GM12878 (cell line): ENCODE measurements around the gene FCER1G. TPM values are rescaled to one million over a fixed set of nuclear protein-coding genes. Genes with fewer than 3 reads are reported as not detected.

Experiments used
- ATAC-seq: fragments of 200-7000 bp; cut with Tn5 transposase; 3 replicates; pipeline ENCODE4 v1.9.1; 2020; ENCODE audit warnings: mild to moderate bottlenecking, moderate library complexity
- BruUV-seq: library from RNA; stranded (reverse); fragments of 400-500 nt; replicated peaks from 2 replicates; lab custom pipeline; 2021; lab: Mats Ljungman, UMichigan
- CTCF ChIA-PET: fragments of 300-600 bp; sonication (Branson Sonifier 250); formaldehyde crosslinking; extraction: SDS; loops from one replicate; lab custom pipeline; 2021; ENCODE audit warnings: inconsistent platforms; lab: Yijun Ruan, JAX
- POLR2A ChIA-PET: fragments of 350-600 bp; formaldehyde crosslinking; extraction: SDS; loops from one replicate; lab custom pipeline; 2021; ENCODE audit warnings: inconsistent platforms; lab: Charles Lee
- RAD21 ChIA-PET: fragments of 300-600 bp; sonication (Branson Sonifier 250); formaldehyde crosslinking; loops from one replicate; lab custom pipeline; 2023; ENCODE audit warnings: antibody characterized with exemption; ENCODE audit not compliant: unreplicated experiment; lab: Charles Lee
- SMC1A ChIA-PET: fragments of 300-600 bp; sonication (Branson Sonifier 250); formaldehyde crosslinking; loops from one replicate; lab custom pipeline; 2023; ENCODE audit not compliant: unreplicated experiment, uncharacterized antibody; lab: Charles Lee
- DNase-seq: peaks from one replicate; pipeline ENCODE4 v3.0.0-alpha.2; 2011; ENCODE audit warnings: low read depth, low spot score
- FAIRE-seq: peaks from 3 replicates; lab custom pipeline; 2011; peaks lifted over from hg19 to GRCh38; lab: Jason Lieb, UNC
- H2AFZ ChIP-seq: 2 replicates; pipeline ENCODE4 v1.6.0; 2011; ENCODE audit warnings: low read depth, low read length, control low read depth; ENCODE audit not compliant: control insufficient read depth
- H3K27ac ChIP-seq: 2 replicates; pipeline ENCODE4 v1.5.1; 2011; ENCODE audit warnings: control low read depth; ENCODE audit not compliant: control insufficient read depth, insufficient read depth
- H3K27me3 ChIP-seq, 2 experiments: replicated peaks in 1 of 2; 2 replicates each; pipeline versions ENCODE4 v1.6.0 to v1.6.1; 2011; ENCODE audit warnings: low read length in 1 of 2; ENCODE audit not compliant: control insufficient read depth in 2 of 2, insufficient read depth in 2 of 2
- H3K36me3 ChIP-seq, 2 experiments: 2 replicates each; pipeline ENCODE4 v1.5.1; 2011; ENCODE audit warnings: low read length in 1 of 2; ENCODE audit not compliant: control insufficient read depth in 2 of 2, insufficient read depth in 2 of 2
- H3K4me1 ChIP-seq: 2 replicates; pipeline ENCODE4 v1.6.1; 2011; ENCODE audit warnings: mild to moderate bottlenecking, low read length, moderate library complexity, mixed read lengths; ENCODE audit not compliant: control insufficient read depth, insufficient read depth
- H3K4me2 ChIP-seq: 2 replicates; pipeline ENCODE4 v1.6.0; 2011; ENCODE audit warnings: control low read depth; ENCODE audit not compliant: control insufficient read depth, insufficient read depth
- H3K4me3 ChIP-seq: fragments of 200-600 bp; sonication (generic); 2 replicates; pipeline ENCODE4 v1.5.1; 2016
- H3K79me2 ChIP-seq: 2 replicates; pipeline ENCODE4 v1.6.0; 2011; ENCODE audit warnings: low read length; ENCODE audit not compliant: control insufficient read depth, insufficient read depth
- H3K9ac ChIP-seq: 2 replicates; pipeline ENCODE4 v1.8.0; 2011; ENCODE audit warnings: low read length, control low read depth, mixed read lengths; ENCODE audit not compliant: control insufficient read depth, insufficient read depth
- H3K9me3 ChIP-seq: replicated peaks from 3 replicates; pipeline ENCODE4 v1.5.1; 2011; ENCODE audit warnings: mild to moderate bottlenecking, low read length; ENCODE audit not compliant: control insufficient read depth, insufficient read depth
- H4K20me1 ChIP-seq: 2 replicates; pipeline ENCODE4 v1.6.0; 2011; ENCODE audit not compliant: control insufficient read depth, insufficient read depth
- EGR1 ChIP-seq, 2 experiments: IDR thresholded peaks; 1 replicate in 1 of 2; 2 replicates in 1 of 2; pipeline ENCODE4 v1.6.1; 2011 to 2012; ENCODE audit warnings: low read depth in 2 of 2, low read length in 2 of 2, borderline replicate concordance in 1 of 2, mild to moderate bottlenecking in 1 of 2, moderate library complexity in 1 of 2
- IKZF1 ChIP-seq: fragments of 450-650 bp; conservative IDR thresholded peaks from 2 replicates; pipeline ENCODE4 v1.6.1; 2017; ENCODE audit warnings: antibody characterized with exemption, mild to moderate bottlenecking
- IKZF2 ChIP-seq, 2 experiments: fragments of 450-650 bp; IDR thresholded peaks; 2 replicates each; pipeline ENCODE4 v1.6.1; 2017; ENCODE audit warnings: mild to moderate bottlenecking in 2 of 2, moderate library complexity in 2 of 2
- PAX5 ChIP-seq: IDR thresholded peaks from 2 replicates; pipeline ENCODE4 v1.6.1; 2011; ENCODE audit warnings: low read depth, low read length, borderline replicate concordance
- PML ChIP-seq: IDR thresholded peaks from 2 replicates; pipeline ENCODE4 v1.6.1; 2012; ENCODE audit warnings: low read length, inconsistent platforms
- WGBS: methylation state at CpG from one replicate; pipeline ENCODE4 v1.1.6; 2016; ENCODE audit warnings: low lambda C conversion rate; ENCODE audit not compliant: insufficient replicate concordance, insufficient coverage; ENCODE audit errors: missing lambda C conversion rate; 5-methylcytosine and 5-hydroxymethylcytosine counted together
- in situ Hi-C: fragments of 300-500 bp; cut with MboI; formaldehyde crosslinking; loops from 9 replicates; pipeline ENCODE4 v1.14.3; 2018; ENCODE audit warnings: mixed read lengths
- intact Hi-C: fragments of 100-400 bp; cut with micrococcal nuclease; formaldehyde crosslinking; loops from one replicate; pipeline ENCODE4 v1.14.2; 2022; ENCODE audit not compliant: unreplicated experiment
- polyA plus RNA-seq, 11 experiments: library from polyadenylated mRNA; depleted of rRNA in 4 of 11; unstranded in 6 of 11; stranded (reverse) in 5 of 11; fragments of >200 nt; fragmentation: Nextera tagmentation in 4 of 11; fragmentation: Illumina TruSeq in 1 of 11; extraction: Ambion mirVana in 4 of 11; extraction: Trizol in 1 of 11; gene quantifications; 1 replicate in 1 of 11; 2 replicates in 10 of 11; pipeline versions ENCODE4 v1.2.1 to v1.2.3, GENCODE V29; 2011 to 2016; ENCODE audit warnings: inconsistent platforms in 2 of 11, missing spikeins in 2 of 11, low read depth in 1 of 11
- total RNA-seq, 4 experiments: library from RNA; depleted of rRNA in 3 of 4; stranded (reverse); fragments of >200 nt in 3 of 4; fragmentation: Illumina TruSeq in 1 of 4; extraction: Trizol in 1 of 4; gene quantifications; 2 replicates each; pipeline versions ENCODE4 v1.2.1 to v1.2.3, GENCODE V29; 2013 to 2021

The FCER1G gene
- total and polyA plus RNA-seq, 10 of the 15 experiments (the other 5 are each of a cell fraction or from before 2014, with no cell fraction given): 0.40 to 1.9 (median 0.89) TPM

DNA sequence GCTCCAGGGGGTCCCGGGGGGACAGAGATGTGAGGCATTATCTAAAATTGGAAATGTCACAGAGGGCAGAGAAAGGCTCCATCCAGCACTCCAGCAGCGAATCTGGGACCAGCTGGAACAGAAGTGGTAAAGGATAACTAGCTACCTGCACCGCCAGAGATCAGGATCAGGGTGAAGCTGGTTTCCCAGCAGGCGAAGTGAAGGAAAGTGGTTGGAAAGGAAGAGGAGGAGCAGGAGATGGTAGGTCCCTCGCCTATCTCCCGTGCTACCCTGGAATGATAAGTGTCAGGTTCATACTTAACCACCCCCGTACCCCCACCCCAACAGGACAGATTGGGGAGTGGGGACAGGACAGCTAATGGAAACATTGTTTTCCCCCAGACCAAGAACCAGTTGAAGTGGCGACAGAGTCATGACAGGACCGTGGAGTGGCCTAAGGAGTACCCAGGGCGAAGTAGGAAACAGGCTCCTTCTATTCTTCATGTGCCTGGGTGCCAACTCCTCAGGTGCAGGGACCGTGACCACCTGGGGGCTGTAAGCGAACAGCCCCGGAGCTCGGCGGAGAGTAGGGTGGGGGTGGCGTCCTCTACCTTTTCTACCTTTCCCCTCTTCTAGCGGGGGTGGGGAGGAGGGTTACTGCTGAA lies 38.5 kb upstream of the FCER1G start:
- Histone ChIP-seq H3K4me3 (peak overlapping the region; percentile 90), H3K27ac (peak overlapping the region; percentile 87)
- TF ChIP-seq IKZF2 (IDR thresholded peaks at IDR 0.05) (no peak), IKZF1 (0 out of 2 replicates have a peak, but pooled peaks have one; percentile 4), EGR1 (IDR thresholded peaks at IDR 0.05; ENCODE audit: borderline replicate concordance in 1 of 2, low read depth in 2 of 2, low read length in 2 of 2) (0 out of 3 replicates have a peak, but pooled peaks of 1 of the 2 experiments have one; percentile 1), PAX5 (peak; percentile 98), PML (no peak)
- TF ChIP-seq, all 136 proteins: peak for 3
- TSS peak; percentile 58 for BruUV-seq
- Histone ChIP-seq H3K79me2 (peaks cover 23% of the 10 kb centered on the region), H4K20me1 (no peaks in the 10 kb centered on the region), H3K9me3 (no peaks in the 10 kb centered on the region), H2AFZ (no peak overlapping the region), H3K27me3 (no peaks in the 10 kb centered on the region), H3K4me1 (peaks cover 27% of the 10 kb centered on the region), H3K9ac (peak overlapping the region; percentile 69), H3K4me2 (peak overlapping the region; percentile 87), H3K36me3 (peaks cover 7 to 30% of the 10 kb centered on the region in 2 experiments)
- POLR2A ChIA-PET: interaction anchor here (0.6 to 1.9 kb wide), 4 partner anchors 10 to 546 kb away, joined by 7 to 14 read pairs (median 8); partner anchors contain the start of genes NDUFS2 and PPOX
- 24% methylated on average over 16 of the region's 17 CpGs for WGBS
- CTCF ChIA-PET: interaction anchor here (1.0 to 3.7 kb wide), 7 partner anchors 9 to 206 kb away, joined by 3 to 44 read pairs (median 7); partner anchors contain the start of genes PPOX and TOMM40L
- FAIRE-seq: no peak
- DNase-seq: no peak
- SMC1A ChIA-PET: interaction anchor here (0.9 to 1.9 kb wide), 5 partner anchors 11 to 208 kb away, joined by 3 to 10 read pairs (median 4); partner anchors contain the start of genes PPOX and TOMM40L
- in situ Hi-C loops: no loop called here
- no peak; the same call in 2 of the 3 replicates for ATAC-seq
- RAD21 ChIA-PET: interaction anchor here (0.8 to 2.9 kb wide), 3 partner anchors 11 to 49 kb away, joined by 3 to 21 read pairs (median 10); partner anchors contain the start of genes NDUFS2, PPOX and TOMM40L
- intact Hi-C loops: no loop called here
